Fibroblast of lung (primary cell): Measurements from ENCODE around the gene ITGB8. TPM values are rescaled to one million over a fixed set of nuclear protein-coding genes. Genes with fewer than 3 reads are reported as not detected.

Source experiments
- DNase-seq, 2 donors: peaks; one replicate each; pipeline versions ENCODE4 v3.0.0 to v3.0.0-alpha.2; 2010; ENCODE audit warnings: low read depth in 2 of 2
- H2AFZ ChIP-seq: 2 replicates; pipeline ENCODE4 v1.5.1; 2012; ENCODE audit warnings: low read length, control low read depth, inconsistent platforms
- H3K27ac ChIP-seq: 2 replicates; pipeline ENCODE4 v1.5.1; 2011; ENCODE audit warnings: low read length, control low read depth; ENCODE audit not compliant: insufficient read depth
- H3K27me3 ChIP-seq: 2 replicates; pipeline ENCODE4 v1.5.1; 2011; ENCODE audit warnings: mild to moderate bottlenecking, low read length; ENCODE audit not compliant: control insufficient read depth, insufficient read depth
- H3K36me3 ChIP-seq: 2 replicates; pipeline ENCODE4 v1.5.1; 2011; ENCODE audit warnings: low read length; ENCODE audit not compliant: control insufficient read depth, insufficient read depth
- H3K4me1 ChIP-seq: 2 replicates; pipeline ENCODE4 v1.5.1; 2011; ENCODE audit warnings: low read length; ENCODE audit not compliant: control insufficient read depth, insufficient read depth; ENCODE audit errors: extremely low read depth
- H3K4me2 ChIP-seq: 2 replicates; pipeline ENCODE4 v1.5.1; 2011; ENCODE audit warnings: low read length, control low read depth; ENCODE audit not compliant: insufficient read depth; ENCODE audit errors: extremely low read depth
- H3K4me3 ChIP-seq, 4 experiments: fragments of 200-600 bp in 1 of 4; sonication (generic) in 1 of 4; replicated peaks in 1 of 4; 2 replicates each; pipeline ENCODE4 v1.5.1; 2011 to 2016; ENCODE audit warnings: low read length in 4 of 4, low read depth in 3 of 4, mild to moderate bottlenecking in 3 of 4, control low read depth in 2 of 4, inconsistent platforms in 1 of 4, mixed read lengths in 1 of 4; ENCODE audit not compliant: insufficient read depth in 1 of 4; ENCODE audit errors: control extremely low read depth in 1 of 4
- H3K79me2 ChIP-seq: 2 replicates; pipeline ENCODE4 v1.5.1; 2012; ENCODE audit warnings: mild to moderate bottlenecking, low read length, inconsistent platforms; ENCODE audit not compliant: control insufficient read depth, insufficient read depth
- H3K9ac ChIP-seq: 2 replicates; pipeline ENCODE4 v1.5.1; 2011; ENCODE audit warnings: mild to moderate bottlenecking, low read length, control low read depth; ENCODE audit not compliant: insufficient read depth
- H3K9me3 ChIP-seq: 2 replicates; pipeline ENCODE4 v1.5.1; 2012; ENCODE audit warnings: low read depth, low read length; ENCODE audit not compliant: control insufficient read depth, insufficient read depth
- H4K20me1 ChIP-seq: 2 replicates; pipeline ENCODE4 v1.5.1; 2011; ENCODE audit warnings: low read length; ENCODE audit not compliant: control insufficient read depth, insufficient read depth; ENCODE audit errors: extremely low read depth
- CTCF ChIP-seq, 2 donors: IDR thresholded peaks in 1 of 2; conservative IDR thresholded peaks in 1 of 2; 1 replicate in 1 of 2; 2 replicates in 1 of 2; pipeline ENCODE4 v1.5.1; 2011 to 2012; ENCODE audit warnings: low read length in 2 of 2, control low read depth in 1 of 2, inconsistent platforms in 1 of 2, low read depth in 1 of 2, mild to moderate bottlenecking in 1 of 2
- EZH2 ChIP-seq: IDR thresholded peaks from 2 replicates; pipeline ENCODE4 v1.5.1; 2012; ENCODE audit warnings: low read length, control low read depth, mild to moderate bottlenecking; ENCODE audit errors: missing control alignments
- polyA plus RNA-seq, 2 donors: library from polyadenylated mRNA; depleted of rRNA in 1 of 2; stranded (reverse) in 1 of 2; unstranded in 1 of 2; fragments of >200 nt; gene quantifications; 2 replicates each; pipeline ENCODE4 v1.2.1, GENCODE V29; 2011 to 2012; ENCODE audit warnings: missing spikeins in 1 of 2
- total RNA-seq: library from RNA; depleted of rRNA; stranded (reverse); fragments of >200 nt; gene quantifications from 2 replicates; pipeline ENCODE4 v1.2.1, GENCODE V29; 2014

The ITGB8 gene
- total and polyA plus RNA-seq, 2 donors (not counting 1 experiment from before 2014, with no cell fraction given), result 3.8 to 100 TPM

DNA sequence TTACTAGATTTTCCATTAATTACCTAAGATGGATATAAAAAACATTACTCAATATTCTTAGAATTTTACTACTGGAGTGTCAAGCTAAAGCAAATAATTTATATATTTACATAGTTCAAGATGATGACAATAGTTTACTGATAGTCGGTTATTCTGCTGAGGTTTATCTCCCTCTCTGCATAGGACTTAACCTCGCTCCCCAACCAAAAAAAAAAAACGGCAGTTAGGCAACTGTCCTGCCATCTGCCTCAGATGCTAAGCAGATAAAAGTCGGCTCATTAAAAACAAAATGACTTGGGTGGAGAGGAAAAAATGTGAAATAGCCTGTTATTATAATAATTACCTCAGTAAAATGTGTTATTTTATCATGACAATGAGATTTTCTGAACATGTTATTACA, 14.0 kb upstream of the ITGB8 start:
- Histone ChIP-seq H4K20me1 (no peaks in the 10 kb centered on the region), H3K4me1 (no peaks in the 10 kb centered on the region), H3K4me2 (no peak overlapping the region), H3K9ac (no peak overlapping the region), H3K79me2 (no peaks in the 10 kb centered on the region), H3K27ac (no peak overlapping the region), H3K4me3 (no peak overlapping the region), H3K36me3 (no peaks in the 10 kb centered on the region), H3K9me3 (no peaks in the 10 kb centered on the region), H3K27me3 (no peaks in the 10 kb centered on the region), H2AFZ (no peak overlapping the region)
- TF ChIP-seq CTCF (conservative IDR thresholded peaks at IDR 0.05 in 1 of 2, IDR thresholded peaks at IDR 0.05 in 1 of 2; ENCODE audit: low read depth in 1 of 2, low read length in 2 of 2) (no peak), EZH2 (no peak)
- no peak for DNase-seq

DNA sequence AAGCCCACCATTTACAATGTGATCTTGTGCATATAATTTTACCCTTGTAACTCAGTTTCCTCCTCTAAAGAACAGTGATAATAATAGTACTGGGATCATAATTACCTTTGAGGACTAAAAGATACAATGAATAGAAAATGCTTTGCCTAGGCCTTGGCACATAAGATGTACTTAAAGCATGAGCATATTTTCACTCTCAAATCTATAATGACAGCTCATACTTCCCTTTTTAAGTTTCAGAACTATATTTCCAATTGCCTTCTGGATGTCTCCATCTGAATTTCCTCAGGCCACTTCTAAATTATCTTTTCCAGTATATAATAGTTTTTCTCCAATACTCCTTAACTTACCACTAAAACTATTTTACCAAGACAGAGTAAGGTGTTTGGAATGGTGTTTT, 13.3 kb upstream of the ITGB8 start:
- H3K27me3 ChIP-seq, result no peaks in the 10 kb centered on the region
- no peak for DNase-seq
- H3K4me3 ChIP-seq, result no peak overlapping the region
- no peak overlapping the region for H2AFZ ChIP-seq
- no peaks in the 10 kb centered on the region for H3K4me1 ChIP-seq
- no peaks in the 10 kb centered on the region for H3K9me3 ChIP-seq
- no peak overlapping the region for H3K9ac ChIP-seq
- H3K79me2 ChIP-seq, result no peaks in the 10 kb centered on the region
- H4K20me1 ChIP-seq, result no peaks in the 10 kb centered on the region
- no peak for TF ChIP-seq EZH2
- no peak for TF ChIP-seq CTCF (conservative IDR thresholded peaks at IDR 0.05 in 1 of 2, IDR thresholded peaks at IDR 0.05 in 1 of 2; ENCODE audit: low read depth in 1 of 2, low read length in 2 of 2)
- no peak overlapping the region for H3K27ac ChIP-seq
- no peak overlapping the region for H3K4me2 ChIP-seq
- no peaks in the 10 kb centered on the region for H3K36me3 ChIP-seq

- no peaks in the 10 kb centered on the region for H3K79me2 ChIP-seq
- no peak overlapping the region for H3K4me3 ChIP-seq
- H3K4me1 ChIP-seq, result no peaks in the 10 kb centered on the region
- H3K4me2 ChIP-seq, result no peak overlapping the region
- H3K27me3 ChIP-seq, result no peaks in the 10 kb centered on the region
- DNase-seq, result no peak
- H4K20me1 ChIP-seq, result no peaks in the 10 kb centered on the region
- TF ChIP-seq CTCF (conservative IDR thresholded peaks at IDR 0.05 in 1 of 2, IDR thresholded peaks at IDR 0.05 in 1 of 2; ENCODE audit: low read depth in 1 of 2, low read length in 2 of 2), result no peak
- no peak for TF ChIP-seq EZH2
- H3K27ac ChIP-seq, result no peak overlapping the region
- no peaks in the 10 kb centered on the region for H3K36me3 ChIP-seq
- H3K9me3 ChIP-seq, result no peaks in the 10 kb centered on the region
- no peak overlapping the region for H3K9ac ChIP-seq
- no peak overlapping the region for H2AFZ ChIP-seq
Observed at GRCh38 chr7:20318933-20319332, 11.8 kb upstream of the ITGB8 start.
